ENCODE results near the gene RRBP1. TPM values are rescaled to one million over a fixed set of nuclear protein-coding genes. Genes with fewer than 3 reads are reported as not detected.
A peak's percentile ranks its signal among the peaks of the same experiment; 100 is the strongest.

Gene RRBP1
- total RNA-seq, 2 donors from 2014 or later = 191 to 212 TPM

DNA sequence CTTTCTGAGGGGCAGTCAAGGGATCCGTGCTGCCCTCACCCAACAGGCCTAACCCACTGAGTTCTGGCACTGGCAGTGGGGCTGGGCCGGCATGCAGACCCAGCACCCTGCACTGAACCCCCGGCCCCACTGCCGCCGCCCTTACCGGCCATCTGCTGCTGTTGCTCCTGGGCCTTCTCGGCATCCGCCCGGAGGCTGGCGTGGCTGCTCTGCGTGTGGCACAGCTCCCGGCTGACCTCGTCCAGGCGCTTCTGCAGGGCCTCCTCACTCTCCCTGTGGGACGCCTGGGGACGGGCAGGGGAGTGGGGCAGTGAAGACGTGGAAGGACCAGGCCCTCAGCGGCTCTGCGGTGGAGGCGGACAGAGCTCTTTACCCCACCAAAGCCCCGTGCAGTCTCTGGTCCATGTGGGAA lies 52.4 kb downstream of the RRBP1 start:
- TF ChIP-seq, protein P1, sequence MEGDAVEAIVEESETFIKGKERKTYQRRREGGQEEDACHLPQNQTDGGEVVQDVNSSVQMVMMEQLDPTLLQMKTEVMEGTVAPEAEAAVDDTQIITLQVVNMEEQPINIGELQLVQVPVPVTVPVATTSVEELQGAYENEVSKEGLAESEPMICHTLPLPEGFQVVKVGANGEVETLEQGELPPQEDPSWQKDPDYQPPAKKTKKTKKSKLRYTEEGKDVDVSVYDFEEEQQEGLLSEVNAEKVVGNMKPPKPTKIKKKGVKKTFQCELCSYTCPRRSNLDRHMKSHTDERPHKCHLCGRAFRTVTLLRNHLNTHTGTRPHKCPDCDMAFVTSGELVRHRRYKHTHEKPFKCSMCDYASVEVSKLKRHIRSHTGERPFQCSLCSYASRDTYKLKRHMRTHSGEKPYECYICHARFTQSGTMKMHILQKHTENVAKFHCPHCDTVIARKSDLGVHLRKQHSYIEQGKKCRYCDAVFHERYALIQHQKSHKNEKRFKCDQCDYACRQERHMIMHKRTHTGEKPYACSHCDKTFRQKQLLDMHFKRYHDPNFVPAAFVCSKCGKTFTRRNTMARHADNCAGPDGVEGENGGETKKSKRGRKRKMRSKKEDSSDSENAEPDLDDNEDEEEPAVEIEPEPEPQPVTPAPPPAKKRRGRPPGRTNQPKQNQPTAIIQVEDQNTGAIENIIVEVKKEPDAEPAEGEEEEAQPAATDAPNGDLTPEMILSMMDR (conservative IDR thresholded peaks at IDR 0.05) = no peak
- Mint-ChIP-seq H3K27ac (peak overlapping the region; percentile 39), H3K36me3 (ENCODE audit: low read depth) (peaks cover 75% of the 10 kb centered on the region), H3K27me3 (ENCODE audit: insufficient read depth) (no peaks in the 10 kb centered on the region), H3K4me3 (no peak overlapping the region), H3K9me3 (no peaks in the 10 kb centered on the region), H3K4me1 (no peaks in the 10 kb centered on the region)
- 94% methylated on average over 14 to 21 of the region's 21 CpGs for WGBS, 2 experiments (ENCODE audit: insufficient coverage in 1 of 2, insufficient read length in 1 of 2)
- Histone ChIP-seq H3K27ac (ENCODE audit: low read depth, low read length) (no peak overlapping the region), H3K36me3 (ENCODE audit: control insufficient read depth, insufficient read depth, low read length) (peaks cover 96% of the 10 kb centered on the region), H3K9me3 (ENCODE audit: control insufficient read depth, low read length) (no peaks in the 10 kb centered on the region), H3K9ac (ENCODE audit: extremely low read depth, low read length, poor library complexity, severe bottlenecking) (no peak overlapping the region), H3K4me3 (ENCODE audit: low read length) (no peak overlapping the region), H3K4me1 (ENCODE audit: control insufficient read depth, insufficient read depth, low read length) (no peaks in the 10 kb centered on the region), H3K27me3 (ENCODE audit: control insufficient read depth, insufficient read depth, low read length, poor library complexity, severe bottlenecking) (no peaks in the 10 kb centered on the region)
- DNase-seq = no peak

DNA sequence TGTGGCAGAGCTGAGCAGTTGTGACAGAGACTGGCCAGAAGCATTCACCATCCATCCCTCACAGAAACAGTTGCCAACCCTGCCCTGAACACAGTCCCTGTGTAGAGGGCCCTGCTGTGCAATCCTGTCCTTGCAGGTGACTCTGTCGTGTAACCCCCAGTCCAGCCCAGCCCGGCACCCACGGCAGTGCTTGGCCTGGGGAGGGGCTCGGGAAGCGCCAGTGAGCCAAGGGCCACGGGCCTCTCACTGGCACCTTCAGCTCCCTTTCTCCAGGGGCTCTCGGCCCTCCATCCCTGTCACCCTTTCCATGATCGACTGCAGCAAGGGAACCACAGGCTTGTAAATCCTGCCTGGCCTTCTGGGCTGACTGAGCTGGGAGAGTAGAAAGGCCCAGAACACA lies 53.0 kb downstream of the RRBP1 start:
- Mint-ChIP-seq H3K9me3 (no peaks in the 10 kb centered on the region), H3K4me1 (no peaks in the 10 kb centered on the region), H3K27me3 (ENCODE audit: insufficient read depth) (no peaks in the 10 kb centered on the region), H3K4me3 (no peak overlapping the region), H3K36me3 (ENCODE audit: low read depth) (peaks cover 76% of the 10 kb centered on the region), H3K27ac (no peak overlapping the region)
- TF ChIP-seq, protein P1 (conservative IDR thresholded peaks at IDR 0.05) = no peak
- no peak overlapping the region for H3K4me3 ChIP-seq (ENCODE audit: low read length)
- no peak overlapping the region for H3K9ac ChIP-seq (ENCODE audit: extremely low read depth, low read length, poor library complexity, severe bottlenecking)
- no peaks in the 10 kb centered on the region for H3K27me3 ChIP-seq (ENCODE audit: control insufficient read depth, insufficient read depth, low read length, poor library complexity, severe bottlenecking)
- WGBS, 2 experiments (ENCODE audit: insufficient coverage in 1 of 2, insufficient read length in 1 of 2) = 97 to 100% methylated on average over 4 to 8 of the region's 8 CpGs
- no peak for DNase-seq
- H3K36me3 ChIP-seq (ENCODE audit: control insufficient read depth, insufficient read depth, low read length) = peaks cover 96% of the 10 kb centered on the region
- no peaks in the 10 kb centered on the region for H3K4me1 ChIP-seq (ENCODE audit: control insufficient read depth, insufficient read depth, low read length)
- no peaks in the 10 kb centered on the region for H3K9me3 ChIP-seq (ENCODE audit: control insufficient read depth, low read length)
- H3K27ac ChIP-seq (ENCODE audit: low read depth, low read length) = no peak overlapping the region

DNA sequence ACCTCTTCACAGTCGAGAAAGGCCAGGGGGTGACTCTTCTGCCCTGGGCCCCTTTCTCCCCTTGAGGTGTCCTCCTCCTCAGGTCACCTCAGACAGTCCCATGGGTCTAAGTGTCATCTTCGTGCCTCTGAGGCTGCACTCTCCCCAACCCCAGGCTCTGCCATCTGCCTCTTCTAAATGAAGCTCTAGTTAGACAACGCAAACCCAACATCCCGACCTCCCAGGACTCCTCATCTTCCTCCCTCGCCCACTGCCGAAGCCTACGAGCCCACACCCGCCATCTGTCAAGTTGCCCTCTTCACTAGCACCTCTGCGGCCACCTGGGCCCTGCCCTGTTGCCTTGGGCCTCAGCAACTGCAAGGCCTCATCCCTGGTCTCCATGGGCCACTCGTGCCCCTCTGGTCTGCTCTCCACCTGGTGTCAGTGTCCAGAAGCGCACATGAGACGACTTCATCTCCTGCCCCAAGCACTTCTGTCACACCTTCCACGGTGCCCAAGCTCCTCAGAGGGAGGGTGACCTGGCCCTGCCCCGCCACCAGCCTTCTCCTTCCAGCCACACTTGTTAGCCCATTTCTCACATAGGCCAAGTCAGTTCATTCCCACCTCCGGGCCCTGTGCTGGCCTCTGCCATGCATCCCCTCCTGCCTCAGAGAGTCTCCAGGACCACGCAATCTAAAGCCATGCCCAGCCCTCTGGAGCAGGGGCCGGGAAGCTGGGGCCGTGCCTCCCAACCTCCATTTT lies 53.8 kb downstream of the RRBP1 start:
- no peaks in the 10 kb centered on the region for H3K9me3 Mint-ChIP-seq
- Histone ChIP-seq H3K9ac (ENCODE audit: extremely low read depth, low read length, poor library complexity, severe bottlenecking) (no peak overlapping the region), H3K27ac (ENCODE audit: low read depth, low read length) (no peak overlapping the region), H3K4me1 (ENCODE audit: control insufficient read depth, insufficient read depth, low read length) (no peaks in the 10 kb centered on the region), H3K4me3 (ENCODE audit: low read length) (no peak overlapping the region), H3K36me3 (ENCODE audit: control insufficient read depth, insufficient read depth, low read length) (peaks cover 96% of the 10 kb centered on the region), H3K9me3 (ENCODE audit: control insufficient read depth, low read length) (no peaks in the 10 kb centered on the region), H3K27me3 (ENCODE audit: control insufficient read depth, insufficient read depth, low read length, poor library complexity, severe bottlenecking) (no peaks in the 10 kb centered on the region)
- H3K27me3 Mint-ChIP-seq (ENCODE audit: insufficient read depth) = no peaks in the 10 kb centered on the region
- no peaks in the 10 kb centered on the region for H3K4me1 Mint-ChIP-seq
- no peak overlapping the region for H3K4me3 Mint-ChIP-seq
- H3K36me3 Mint-ChIP-seq (ENCODE audit: low read depth) = peaks cover 72% of the 10 kb centered on the region
- H3K27ac Mint-ChIP-seq = peak overlapping the region; percentile 57
- TF ChIP-seq, protein P1 (conservative IDR thresholded peaks at IDR 0.05) = peak; percentile 36
- DNase-seq = peak; percentile 60
- WGBS, 2 experiments (ENCODE audit: insufficient coverage in 1 of 2, insufficient read length in 1 of 2) = 92 to 93% methylated on average over 9 to 18 of the region's 18 CpGs

Measured in endodermal cell (in vitro differentiated cells).